ENCODE results near the gene MAP3K15. TPM values are rescaled to one million over a fixed set of nuclear protein-coding genes. Genes with fewer than 3 reads are reported as not detected.

The MAP3K15 gene
- total RNA-seq, 1 donor from 2014 or later: 0.13 TPM

GRCh38 chrX:19368576-19368975, 146.7 kb downstream of the MAP3K15 start:
- intact Hi-C loops (cut with DNase I): no loop called here
- DNase-seq (ENCODE audit: low spot score) (no peak), ATAC-seq (no peak)

- ATAC-seq (no peak), DNase-seq (ENCODE audit: low spot score) (no peak)
- intact Hi-C loops (cut with DNase I): no loop called here
Observed at GRCh38 chrX:19361701-19362100, 153.6 kb downstream of the MAP3K15 start.

GRCh38 chrX:19360903-19361302, 154.4 kb downstream of the MAP3K15 start:
- intact Hi-C loops (cut with DNase I): no loop called here
- ATAC-seq (no peak), DNase-seq (ENCODE audit: low spot score) (no peak)

GRCh38 chrX:19358521-19358920, 156.8 kb downstream of the MAP3K15 start:
- intact Hi-C loops (cut with DNase I): no loop called here
- DNase-seq (ENCODE audit: low spot score) (no peak), ATAC-seq (no peak)

GRCh38 chrX:19354625-19355024, 160.7 kb downstream of the MAP3K15 start:
- ATAC-seq (no peak), DNase-seq (ENCODE audit: low spot score) (no peak)
- intact Hi-C loops (cut with DNase I): no loop called here

GRCh38 chrX:19350941-19351384, 164.3 kb downstream of the MAP3K15 start:
- ATAC-seq (no peak), DNase-seq (ENCODE audit: low spot score) (no peak)
- intact Hi-C loops (cut with DNase I): no loop called here

GRCh38 chrX:19349264-19349663, 166.0 kb downstream of the MAP3K15 start:
- DNase-seq (ENCODE audit: low spot score): no peak
- intact Hi-C loops (cut with DNase I): no loop called here
- ATAC-seq: no peak

- intact Hi-C loops (cut with DNase I): no loop called here
- DNase-seq (ENCODE audit: low spot score) (no peak), ATAC-seq (no peak)
Observed at GRCh38 chrX:19347916-19348315, 167.4 kb downstream of the MAP3K15 start.

- no peak for DNase-seq (ENCODE audit: low spot score)
- intact Hi-C loops (cut with DNase I): no loop called here
- ATAC-seq: no peak
Observed at GRCh38 chrX:19344661-19345060, 170.6 kb downstream of the MAP3K15 start.

- intact Hi-C loops (cut with DNase I): no loop called here
- ATAC-seq (peak; percentile 99), DNase-seq (ENCODE audit: low spot score) (peak; percentile 96)
Observed at GRCh38 chrX:19343535-19344408, 171.5 kb downstream of the MAP3K15 start, which contains the start of gene PDHA1. TSS of gene PDHA1 (plus strand) at chrX:19343927. CDS start at chrX:19344038, 111 bp downstream.

- intact Hi-C loops (cut with DNase I): no loop called here
- no peak for ATAC-seq
- DNase-seq (ENCODE audit: low spot score): no peak
Observed at GRCh38 chrX:19343085-19343534, 172.2 kb downstream of the MAP3K15 start.

GRCh38 chrX:19342331-19342906, 172.9 kb downstream of the MAP3K15 start:
- no peak for DNase-seq (ENCODE audit: low spot score)
- intact Hi-C loops (cut with DNase I): no loop called here
- no peak for ATAC-seq

GRCh38 chrX:19334945-19335626, 180.2 kb downstream of the MAP3K15 start:
- DNase-seq (ENCODE audit: low spot score) (no peak), ATAC-seq (no peak)
- intact Hi-C loops (cut with DNase I): no loop called here

GRCh38 chrX:19332983-19333382, 182.3 kb downstream of the MAP3K15 start:
- intact Hi-C loops (cut with DNase I): no loop called here
- DNase-seq (ENCODE audit: low spot score) (no peak), ATAC-seq (peak; percentile 75)

GRCh38 chrX:19331831-19332230, 183.5 kb downstream of the MAP3K15 start:
- DNase-seq (ENCODE audit: low spot score) (no peak), ATAC-seq (no peak)
- intact Hi-C loops (cut with DNase I): no loop called here

- intact Hi-C loops (cut with DNase I): loop anchor here (10.0 kb wide), 1 partner anchor 932 kb away; no protein-coding TSS in a partner anchor
- no peak for ATAC-seq
Observed at GRCh38 chrX:19326567-19326966, 188.7 kb downstream of the MAP3K15 start.

More at GRCh38 chrX:19326567-19326966, 188.7 kb downstream of the MAP3K15 start:
- no peak for DNase-seq (ENCODE audit: low spot score)
